HG03097 (cell line): ENCODE measurements around the gene MATN1.

Experiments used
- ATAC-seq: cut with Tn5 transposase; IDR thresholded peaks from one replicate; pipeline ENCODE4 v1.9.1; 2021; ENCODE audit not compliant: unreplicated experiment, low FRiP score

MATN1 gene

DNA sequence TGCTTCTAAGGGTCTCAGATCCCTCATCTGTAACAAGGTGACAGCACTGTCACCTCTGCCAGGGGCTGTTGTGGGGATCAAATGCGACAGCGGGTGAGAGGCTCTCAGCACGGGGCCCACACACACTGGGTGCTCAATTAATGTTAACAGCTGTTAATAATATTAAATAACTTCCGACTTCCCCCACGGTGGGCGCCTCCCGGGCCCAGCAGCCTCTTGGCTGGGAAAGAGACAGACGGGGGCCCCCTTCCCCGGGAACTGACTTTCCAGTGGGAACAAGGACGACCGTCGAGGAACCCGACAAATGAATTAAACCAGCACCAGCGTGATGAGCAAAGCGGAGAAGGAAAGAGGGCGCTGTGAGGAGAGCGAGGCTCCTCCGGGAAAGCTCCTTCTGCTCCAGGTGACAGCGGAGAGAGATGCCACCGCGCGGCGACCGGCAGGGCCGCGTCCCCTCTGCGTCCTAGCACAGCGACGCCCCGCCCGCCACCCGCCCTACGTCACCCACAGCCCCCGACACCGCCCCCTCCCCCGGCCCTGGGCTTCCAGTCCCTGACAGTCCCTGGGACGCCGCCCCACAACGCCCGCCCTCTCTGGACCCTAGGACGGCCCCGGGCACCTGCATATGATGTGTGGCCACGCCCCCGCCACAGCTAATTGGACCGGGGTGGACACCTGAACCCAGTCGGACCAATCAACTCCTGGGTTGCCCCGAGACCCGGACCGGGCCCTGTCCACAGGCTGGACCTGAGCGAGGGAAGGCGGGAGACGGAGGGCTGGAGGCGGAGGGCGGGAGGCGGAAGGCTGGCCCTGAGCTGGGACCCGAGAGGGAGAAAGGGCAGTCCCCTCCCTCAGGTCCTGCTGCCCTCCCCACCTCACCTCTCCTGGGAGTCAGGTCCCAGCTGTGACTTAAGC lies 38.2 kb downstream of the MATN1 start:
- no peak for ATAC-seq

DNA sequence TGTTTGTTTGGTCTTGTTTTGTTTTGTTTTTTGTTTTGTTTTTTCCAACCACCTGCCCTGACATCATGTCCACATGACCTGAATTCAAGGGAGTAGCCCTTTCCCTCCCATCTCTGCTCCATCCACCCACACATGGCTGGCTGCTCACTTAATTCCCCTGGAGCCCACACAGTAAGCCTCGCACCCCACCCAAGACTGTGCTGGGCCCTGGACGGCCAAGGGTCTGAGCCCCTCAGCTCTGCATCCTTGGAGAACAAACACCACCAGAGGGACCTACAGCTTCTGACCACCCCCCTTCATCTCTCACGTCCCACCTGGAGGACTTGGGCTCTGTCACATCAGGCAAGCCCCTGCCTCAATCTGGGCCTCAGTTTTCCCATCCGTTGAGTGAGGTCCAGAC lies 39.1 kb downstream of the MATN1 start:
- ATAC-seq = no peak

DNA sequence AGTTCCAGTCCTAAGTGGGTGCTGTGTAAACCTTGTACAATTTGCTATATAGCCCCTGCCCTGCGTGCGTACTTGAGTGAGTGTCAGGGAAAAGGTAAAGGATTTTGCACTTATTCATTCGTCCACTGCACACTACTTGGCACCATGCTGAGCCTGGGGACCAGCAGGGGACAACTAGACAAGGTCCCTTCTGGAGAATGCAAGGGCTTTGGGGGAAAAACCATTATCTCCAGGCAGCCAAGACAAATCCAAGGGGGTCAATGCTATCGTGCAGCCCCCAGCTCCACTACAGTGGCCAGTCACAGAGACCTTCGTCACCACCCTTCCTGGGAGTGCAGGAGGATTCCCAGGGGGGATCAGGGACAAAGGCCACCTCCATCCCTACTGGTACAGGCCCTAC lies 39.7 kb downstream of the MATN1 start:
- no peak for ATAC-seq

DNA sequence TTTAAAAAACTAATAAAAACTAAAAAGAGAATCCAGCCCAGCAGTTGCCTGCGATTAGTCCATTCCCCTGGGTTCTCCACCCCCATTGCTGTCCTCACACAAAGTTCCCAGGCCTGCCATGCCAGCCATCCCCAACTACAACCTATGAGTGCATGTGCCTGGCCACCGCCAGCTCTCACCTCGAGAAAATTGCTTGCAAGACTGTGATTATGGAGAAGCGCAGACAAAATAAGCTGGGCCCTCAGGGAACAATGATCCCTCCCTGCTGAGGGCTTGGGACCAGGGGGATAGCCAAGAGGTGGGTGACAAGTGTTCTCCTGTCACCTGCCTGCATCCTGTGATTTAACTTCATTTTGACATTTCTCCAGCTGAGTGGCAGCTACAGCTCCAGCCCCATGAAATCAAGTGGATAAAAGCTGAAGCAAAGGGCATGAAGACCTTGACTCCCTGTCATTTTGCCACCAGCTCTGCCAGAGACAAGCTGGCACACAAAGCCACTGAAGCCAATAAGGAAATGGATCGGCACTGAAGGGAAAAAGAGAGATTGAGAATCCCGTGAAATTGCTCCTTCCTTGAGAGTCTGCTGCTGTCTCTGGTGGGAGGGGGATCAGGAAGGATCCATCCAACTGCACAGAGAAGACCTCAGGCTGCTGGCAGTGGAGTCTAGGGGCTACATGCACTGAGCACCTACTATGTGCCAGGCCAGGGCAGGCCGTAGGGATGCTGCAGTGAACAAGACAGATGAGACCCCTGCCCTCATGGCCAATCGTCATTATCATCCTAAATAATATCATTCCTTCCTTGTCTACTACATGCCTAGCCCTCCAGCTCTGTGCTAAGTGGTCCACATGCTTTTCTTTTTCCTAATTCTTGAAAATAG lies 40.7 kb downstream of the MATN1 start:
- ATAC-seq = no peak

DNA sequence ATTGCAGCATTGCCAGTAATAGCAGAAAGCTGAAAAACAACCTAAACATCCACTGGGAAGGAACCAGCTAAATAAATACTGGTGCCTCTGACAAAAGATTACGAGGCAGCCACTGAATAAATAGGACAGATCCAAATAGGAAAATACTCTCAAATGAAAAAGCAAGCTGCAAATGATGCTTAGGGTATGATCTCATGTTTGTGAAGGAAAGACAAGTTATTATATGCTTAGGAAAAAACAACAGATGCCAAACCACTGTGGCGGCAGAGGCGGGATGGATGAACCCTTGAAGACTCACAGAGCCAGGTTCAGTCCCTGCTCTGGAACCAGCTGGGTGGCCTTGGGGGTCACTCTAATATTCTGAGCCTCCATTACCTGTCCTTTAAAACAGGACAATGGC lies 41.6 kb downstream of the MATN1 start:
- ATAC-seq = no peak

DNA sequence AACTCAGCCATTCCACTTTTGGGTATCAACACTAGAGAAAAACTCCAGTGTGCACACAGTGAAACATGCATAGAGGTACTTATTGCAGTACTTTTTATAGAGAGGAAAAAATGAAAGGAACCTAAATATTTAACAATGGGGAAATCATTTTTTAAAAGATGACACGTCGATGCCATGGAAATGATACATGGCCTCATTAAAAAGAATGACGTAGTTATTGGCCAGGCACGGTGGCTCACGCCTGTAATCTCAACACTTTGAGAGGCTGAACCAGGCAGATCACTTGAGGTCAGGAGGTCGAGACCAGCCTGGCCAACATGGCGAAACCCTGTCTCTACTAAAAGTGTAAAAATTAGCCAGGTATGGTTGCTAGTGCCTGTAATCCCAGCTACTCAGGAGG lies 42.5 kb downstream of the MATN1 start:
- ATAC-seq = no peak

DNA sequence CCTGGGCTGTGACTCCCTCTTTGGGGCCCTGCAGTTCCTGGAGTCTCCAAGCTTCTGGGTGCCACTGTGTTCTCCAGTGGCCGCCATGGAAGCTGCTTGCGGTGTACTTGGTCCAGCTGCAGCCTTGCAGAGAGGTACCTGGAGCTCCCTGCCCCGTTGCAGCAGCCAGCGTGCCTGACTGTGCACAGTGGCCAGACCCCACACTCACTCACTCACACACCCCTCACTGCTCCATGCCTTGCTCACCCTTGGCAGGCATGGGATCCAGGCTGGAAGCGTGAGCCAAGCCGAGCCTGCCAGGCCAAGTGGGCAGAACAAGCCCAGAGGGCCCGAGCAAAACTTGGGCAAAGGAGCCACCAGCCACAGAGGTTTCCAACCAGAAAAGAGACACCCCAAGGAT lies 43.0 kb downstream of the MATN1 start:
- ATAC-seq = no peak

DNA sequence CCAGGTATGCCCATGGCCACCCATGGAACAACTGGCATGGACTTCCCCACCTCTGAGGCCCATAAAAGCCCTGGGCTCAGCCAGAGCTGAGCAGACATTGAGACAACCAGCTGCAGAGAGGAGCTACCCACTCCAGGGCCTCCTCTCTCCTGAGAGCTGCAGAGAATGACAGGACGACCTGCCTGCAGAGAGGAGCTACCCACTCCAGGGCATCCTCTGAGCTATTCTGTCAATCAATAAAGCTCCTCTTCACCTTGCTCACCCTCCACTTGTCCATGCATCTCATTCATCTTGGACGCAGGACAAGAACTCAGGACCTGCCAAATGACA lies 43.4 kb downstream of the MATN1 start:
- no peak for ATAC-seq

DNA sequence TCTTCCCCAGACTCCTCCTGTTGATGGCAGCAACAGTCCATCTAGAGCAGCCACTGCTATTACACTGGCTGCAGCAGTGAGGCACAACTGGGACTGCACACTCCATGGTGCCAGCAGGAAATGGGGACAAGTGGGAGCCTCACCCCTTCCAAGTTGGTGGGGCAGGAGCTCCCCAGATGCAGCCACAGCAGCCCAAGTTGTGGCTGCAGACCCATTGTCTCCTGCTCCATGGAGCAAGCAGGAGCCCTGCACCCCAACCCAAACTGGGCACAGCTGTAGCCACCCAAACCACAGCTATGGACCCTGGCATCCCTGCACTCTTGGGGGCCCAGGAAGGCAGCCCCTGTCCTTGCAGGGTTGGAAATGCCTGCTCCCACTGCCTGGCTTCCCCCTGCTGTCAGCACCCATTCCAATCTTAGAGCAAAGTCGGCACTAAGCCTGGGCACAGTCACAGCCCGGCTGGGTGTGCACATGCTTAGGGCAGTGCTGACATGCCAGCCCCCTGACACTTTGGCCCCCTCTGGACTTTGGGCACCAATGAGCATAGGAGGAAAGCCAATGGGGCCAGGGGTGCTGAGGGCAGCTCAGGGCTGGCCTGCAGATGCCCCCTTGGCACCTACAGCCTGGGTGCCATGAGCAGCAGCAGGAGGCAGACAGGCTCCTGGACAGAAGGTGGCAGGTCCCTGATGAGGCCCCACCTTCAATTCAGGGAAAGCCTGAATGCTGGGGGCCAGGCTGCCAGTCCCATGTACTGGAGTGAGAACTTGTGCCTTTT lies 44.0 kb downstream of the MATN1 start:
- ATAC-seq = no peak

DNA sequence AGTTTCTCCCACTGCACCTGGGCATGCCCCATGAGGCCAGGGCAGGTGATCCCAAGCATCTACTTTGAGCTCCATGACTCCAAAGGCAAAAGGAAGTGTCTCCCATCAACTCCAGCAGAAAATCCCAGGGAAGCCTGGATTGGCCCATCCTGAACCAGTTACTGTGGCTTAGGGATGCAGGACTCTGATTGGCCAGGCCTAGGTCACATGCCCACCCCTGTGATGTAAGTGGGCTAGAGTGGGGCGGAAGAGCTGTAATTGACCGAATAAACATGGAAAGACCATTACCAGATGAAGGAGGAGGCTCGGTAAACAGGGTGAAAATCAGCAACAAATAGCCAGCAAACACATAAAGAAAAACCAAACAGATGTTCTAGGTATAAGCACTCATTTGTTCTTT lies 45.2 kb downstream of the MATN1 start:
- no peak for ATAC-seq

DNA sequence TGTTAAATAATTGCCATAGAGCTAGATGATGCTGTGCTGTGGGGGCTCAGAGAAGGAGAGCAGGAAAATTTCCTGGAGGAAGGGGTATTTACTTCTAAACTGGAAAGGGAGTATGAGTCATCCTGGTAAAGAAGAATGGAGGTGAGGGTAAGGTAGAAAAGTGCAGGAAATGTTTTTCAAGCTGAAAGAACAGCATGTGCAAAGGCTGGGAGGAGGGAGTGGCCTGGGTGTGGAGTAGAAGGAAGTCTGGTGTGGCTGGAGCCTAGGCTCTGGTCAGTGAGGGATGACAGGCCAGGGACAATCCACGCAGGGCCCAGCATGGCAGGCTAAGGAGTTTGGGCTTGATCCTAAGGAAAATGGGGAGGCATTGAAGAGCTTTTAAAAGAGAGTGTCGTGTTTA lies 45.9 kb downstream of the MATN1 start:
- ATAC-seq = no peak

DNA sequence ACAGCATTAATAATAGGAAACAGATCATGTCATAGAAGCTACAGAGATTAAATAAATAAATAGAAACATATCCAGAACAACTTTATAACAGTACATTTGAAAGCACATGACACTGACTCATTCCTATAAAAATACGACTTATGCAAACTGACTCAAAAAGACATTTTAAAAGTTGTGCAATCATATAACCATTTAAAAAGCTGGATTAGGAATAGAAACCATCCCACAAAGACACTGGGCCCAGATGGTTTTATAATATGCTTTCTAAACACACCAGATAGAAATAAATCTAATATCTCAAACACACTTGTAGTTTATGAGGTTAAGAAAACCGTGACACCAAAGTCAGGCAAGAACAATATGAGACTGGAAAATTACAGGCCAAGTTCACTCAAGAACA lies 47.6 kb downstream of the MATN1 start:
- no peak for ATAC-seq

DNA sequence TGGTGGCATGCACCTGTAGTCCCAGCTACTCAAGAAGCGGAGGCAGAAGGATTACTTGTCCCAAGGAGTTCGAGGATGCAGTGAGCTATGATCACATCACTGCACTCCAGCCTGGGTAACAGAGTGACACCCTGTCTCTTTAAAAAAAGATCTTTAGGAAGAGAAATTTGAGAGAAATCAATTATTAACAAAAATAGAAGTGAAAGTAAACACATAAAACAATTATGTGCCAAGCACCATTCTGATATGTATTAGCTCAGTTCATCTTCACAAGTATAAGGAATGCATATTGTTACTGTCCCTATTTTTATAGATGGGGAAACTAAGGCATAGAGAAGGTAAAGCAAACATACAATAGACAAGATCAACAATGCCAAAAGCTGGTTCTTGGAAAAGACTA lies 48.1 kb downstream of the MATN1 start:
- no peak for ATAC-seq

DNA sequence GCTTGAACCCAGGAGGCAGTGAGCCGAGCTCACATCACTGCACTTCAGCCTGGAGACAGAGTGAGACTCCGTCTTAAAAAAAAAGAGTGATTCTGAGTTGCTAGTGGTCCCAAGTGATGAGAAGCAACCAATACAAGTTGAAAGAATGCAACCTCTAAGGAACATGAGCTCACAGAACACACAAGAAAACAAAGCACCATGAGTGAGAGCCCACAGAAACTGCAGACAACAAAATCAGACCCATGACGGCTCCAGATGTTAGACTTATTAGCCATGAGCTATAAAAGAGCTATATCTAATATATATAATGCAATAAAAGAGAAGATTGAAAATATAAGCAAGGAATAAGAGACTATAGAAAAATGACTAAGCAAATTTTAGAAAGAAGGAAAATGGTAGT lies 50.0 kb downstream of the MATN1 start:
- ATAC-seq = no peak

DNA sequence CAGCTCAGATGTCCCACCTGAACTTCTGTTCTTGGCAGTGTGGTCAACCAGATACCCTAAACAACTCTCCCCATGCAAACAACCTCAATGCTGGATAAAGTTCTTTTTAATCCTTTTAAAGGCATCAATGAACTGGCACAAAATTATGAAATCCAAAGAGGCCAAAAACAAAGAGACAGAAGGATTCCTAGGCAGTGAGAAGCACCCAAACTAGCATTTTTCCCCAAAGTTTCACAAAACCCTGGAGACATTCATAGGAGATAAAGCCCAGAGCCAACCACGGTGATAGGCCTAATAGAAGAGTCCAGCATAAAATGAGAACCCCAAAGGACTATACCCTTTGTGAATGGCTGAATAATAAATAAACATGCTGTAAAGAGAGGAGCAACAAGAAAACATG lies 50.7 kb downstream of the MATN1 start:
- no peak for ATAC-seq

DNA sequence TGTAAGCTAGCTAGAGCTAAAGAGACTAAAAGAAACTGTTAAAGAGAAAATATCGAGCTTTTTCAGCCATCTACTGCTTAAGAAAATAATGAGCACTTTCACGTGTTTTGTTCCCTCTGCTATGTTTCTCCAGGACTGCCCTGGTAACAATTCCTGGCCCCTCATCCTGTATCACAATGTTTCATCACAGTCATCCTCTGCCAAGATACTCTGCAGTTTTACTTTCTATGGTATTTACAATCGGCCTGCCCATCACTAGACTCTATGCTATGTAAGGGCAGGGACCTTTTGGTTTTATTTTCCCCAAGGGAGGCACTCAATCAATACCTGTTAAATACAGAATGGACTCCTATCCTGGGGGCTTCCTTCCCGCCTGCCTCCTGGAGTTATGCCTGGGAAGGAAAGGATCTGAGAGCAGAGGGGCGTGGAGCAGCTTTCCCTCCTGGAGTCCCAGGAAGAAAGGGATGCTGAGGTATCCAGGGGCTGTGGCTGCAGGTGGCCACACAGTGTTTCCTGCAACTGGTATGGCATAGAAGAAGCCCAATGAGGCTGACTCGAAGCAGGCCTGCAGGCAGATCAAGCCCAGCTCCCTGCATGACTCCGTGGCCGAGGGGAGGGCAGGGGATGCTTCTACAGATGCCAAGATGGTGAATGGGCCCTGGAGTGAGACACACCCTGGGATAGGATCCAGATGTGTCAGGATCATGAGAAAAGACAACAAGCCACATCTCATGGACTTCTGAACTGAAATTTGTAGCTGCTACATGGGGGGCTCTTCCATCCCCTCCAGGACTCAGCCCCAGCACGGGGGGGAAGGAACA lies 52.9 kb downstream of the MATN1 start:
- ATAC-seq = no peak

DNA sequence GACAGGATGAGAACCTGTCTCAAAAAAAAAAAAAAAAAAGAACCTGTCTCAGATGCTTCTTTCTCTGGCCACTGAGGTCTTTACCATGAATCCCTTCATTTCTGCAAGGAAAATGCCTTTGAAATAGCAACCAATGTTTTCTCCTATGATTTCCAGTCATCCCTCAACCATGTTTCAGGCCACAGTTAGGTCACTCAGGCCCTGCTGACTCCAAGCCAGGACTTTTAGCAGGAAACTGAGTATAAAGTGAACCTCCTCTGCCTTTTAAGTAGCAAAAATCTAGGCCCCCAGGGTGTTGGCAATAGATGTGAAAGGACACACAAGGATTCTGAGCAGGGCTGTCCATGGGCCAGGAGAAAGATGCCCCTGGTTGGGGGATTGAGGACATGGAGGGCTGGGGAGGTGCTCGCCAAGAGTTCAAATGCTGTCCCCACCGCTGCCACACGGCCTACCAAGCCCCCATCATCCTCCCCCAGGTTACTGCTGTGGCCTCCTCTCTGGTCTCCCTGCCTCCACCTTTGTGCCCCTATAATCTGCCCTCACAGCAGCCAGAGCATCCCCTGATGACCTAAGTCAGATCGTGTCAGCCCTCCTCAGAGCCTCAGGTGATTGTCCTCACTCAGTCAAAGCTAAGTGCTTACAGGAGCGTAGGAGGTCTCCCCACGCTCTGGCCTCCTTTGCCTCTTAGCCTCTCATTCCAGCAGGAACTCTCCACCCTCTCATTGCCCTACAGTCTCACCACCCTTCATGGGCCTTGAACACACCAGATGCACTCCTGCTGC lies 54.6 kb downstream of the MATN1 start:
- ATAC-seq = no peak

DNA sequence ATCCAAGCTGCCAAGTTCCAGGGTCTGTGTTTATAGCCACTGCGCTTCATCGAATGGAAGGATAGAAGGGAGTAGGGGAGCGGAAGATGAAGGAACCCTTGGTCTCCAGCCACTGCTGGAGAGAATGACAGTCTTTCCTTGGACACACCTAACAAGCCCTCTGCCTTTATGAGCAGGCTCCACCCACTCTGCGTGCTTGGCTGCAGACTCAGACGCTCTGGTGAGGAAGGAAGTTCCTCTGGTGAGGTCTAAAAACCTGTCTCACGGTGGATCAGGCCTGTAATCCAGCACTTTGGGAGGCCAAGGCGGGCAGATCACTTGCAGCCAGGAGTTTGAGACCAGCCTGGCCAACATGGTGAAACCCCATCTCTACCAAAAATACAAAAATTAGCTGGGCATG lies 55.4 kb downstream of the MATN1 start:
- no peak for ATAC-seq

DNA sequence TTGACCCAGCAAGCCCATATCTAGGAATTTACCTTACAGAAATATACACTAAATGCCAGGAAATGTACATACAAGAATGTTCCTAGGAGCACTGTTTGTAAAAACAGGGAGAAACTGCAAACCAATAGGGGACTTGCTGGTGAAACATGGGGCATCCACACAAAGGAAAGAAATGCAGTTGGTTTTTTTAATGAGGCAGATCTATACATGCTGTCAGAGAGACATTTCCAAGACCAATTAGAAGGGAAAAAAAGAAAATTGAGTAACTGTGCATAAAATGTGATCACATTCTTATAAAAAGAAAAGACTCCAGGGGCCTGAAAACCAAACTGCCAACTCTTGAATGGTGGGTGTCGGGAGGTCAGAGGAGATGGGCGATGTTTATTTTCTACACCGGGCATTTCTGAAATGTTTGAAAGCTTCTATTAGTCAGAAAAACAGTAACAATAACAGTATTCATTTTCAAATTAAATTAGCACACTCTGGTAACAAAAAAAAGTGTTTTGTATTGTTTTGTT lies 56.6 kb downstream of the MATN1 start:
- ATAC-seq = no peak
